GM18511 (cell line): ENCODE measurements around the gene GRK3.
"Not testable (repeated sequence)": the region's sequence is repeated elsewhere in the genome, so short reads cannot be mapped to it uniquely, and the experiment has no call there.

Source experiments
- ATAC-seq: cut with Tn5 transposase; IDR thresholded peaks from one replicate; pipeline ENCODE4 v1.9.1; 2021; ENCODE audit warnings: mild to moderate bottlenecking, moderate library complexity; ENCODE audit not compliant: unreplicated experiment

Gene GRK3

GRCh38 chr22:25694196-25694907, 129.9 kb downstream of the GRK3 start:
- ATAC-seq, result no peak

GRCh38 chr22:25695146-25695545, 130.7 kb downstream of the GRK3 start:
- ATAC-seq, result no peak

- ATAC-seq, result no peak
Observed at GRCh38 chr22:25696763-25697162, 132.3 kb downstream of the GRK3 start.

GRCh38 chr22:25697181-25697664, 132.7 kb downstream of the GRK3 start:
- ATAC-seq, result no peak

GRCh38 chr22:25697978-25698377, 133.5 kb downstream of the GRK3 start:
- ATAC-seq, result no peak

- ATAC-seq, result no peak
Observed at GRCh38 chr22:25698461-25698860, 134.0 kb downstream of the GRK3 start.

- ATAC-seq, result no peak
Observed at GRCh38 chr22:25698978-25699377, 134.5 kb downstream of the GRK3 start.

- ATAC-seq, result no peak
Observed at GRCh38 chr22:25701056-25701780, 136.7 kb downstream of the GRK3 start.

GRCh38 chr22:25702040-25702439, 137.6 kb downstream of the GRK3 start:
- ATAC-seq, result no peak

GRCh38 chr22:25702571-25703167, 138.2 kb downstream of the GRK3 start:
- no peak for ATAC-seq

- ATAC-seq, result no peak
Observed at GRCh38 chr22:25704701-25705100, 140.2 kb downstream of the GRK3 start.

- no peak for ATAC-seq
Observed at GRCh38 chr22:25706197-25706596, 141.7 kb downstream of the GRK3 start.

GRCh38 chr22:25708430-25708829, 144.0 kb downstream of the GRK3 start:
- not testable (repeated sequence) for ATAC-seq

GRCh38 chr22:25709758-25710157, 145.3 kb downstream of the GRK3 start:
- no peak for ATAC-seq

GRCh38 chr22:25710501-25710900, 146.0 kb downstream of the GRK3 start:
- ATAC-seq, result no peak

- ATAC-seq, result no peak
Observed at GRCh38 chr22:25711491-25711890, 147.0 kb downstream of the GRK3 start.

- ATAC-seq, result no peak
Observed at GRCh38 chr22:25712661-25713400, 148.4 kb downstream of the GRK3 start.

- ATAC-seq, result no peak
Observed at GRCh38 chr22:25714070-25714469, 149.6 kb downstream of the GRK3 start.

GRCh38 chr22:25714739-25715138, 150.3 kb downstream of the GRK3 start:
- ATAC-seq, result no peak

- ATAC-seq, result no peak
Observed at GRCh38 chr22:25716637-25717036, 152.2 kb downstream of the GRK3 start.

GRCh38 chr22:25718135-25718840, 153.8 kb downstream of the GRK3 start:
- ATAC-seq, result no peak
